ENCODE data around the gene IL9.
"Not testable (repeated sequence)": the region's sequence is repeated elsewhere in the genome, so short reads cannot be mapped to it uniquely, and the experiment has no call there.

The IL9 gene

GRCh38 chr5:135862744-135863143, 32.9 kb downstream of the IL9 start:
- no peak overlapping the region for H3K27ac ChIP-seq
- no peak for TF ChIP-seq CTCF (IDR thresholded peaks at IDR 0.05)
- no peak for TF ChIP-seq ZFX (IDR thresholded peaks at IDR 0.05; ENCODE audit: borderline replicate concordance)

- TF ChIP-seq CTCF (IDR thresholded peaks at IDR 0.05) (no peak), ZFX (IDR thresholded peaks at IDR 0.05; ENCODE audit: borderline replicate concordance) (no peak)
These were observed 33.6 kb downstream of the IL9 start for GRCh38 chr5:135862086-135862485.

GRCh38 chr5:135861641-135862040, 34.0 kb downstream of the IL9 start:
- H3K27ac ChIP-seq = no peak overlapping the region
- TF ChIP-seq CTCF (IDR thresholded peaks at IDR 0.05) = no peak
- no peak for TF ChIP-seq ZFX (IDR thresholded peaks at IDR 0.05; ENCODE audit: borderline replicate concordance)

More at GRCh38 chr5:135862086-135862485, 33.6 kb downstream of the IL9 start:
- H3K27ac ChIP-seq = no peak overlapping the region

GRCh38 chr5:135859641-135860040, 36.0 kb downstream of the IL9 start:
- TF ChIP-seq CTCF (IDR thresholded peaks at IDR 0.05) = no peak
- TF ChIP-seq ZFX (IDR thresholded peaks at IDR 0.05; ENCODE audit: borderline replicate concordance) = no peak
- no peak overlapping the region for H3K27ac ChIP-seq

GRCh38 chr5:135859186-135859585, 36.5 kb downstream of the IL9 start:
- H3K27ac ChIP-seq = not testable (repeated sequence)

GRCh38 chr5:135857630-135858311, 37.9 kb downstream of the IL9 start:
- TF ChIP-seq ZFX (IDR thresholded peaks at IDR 0.05; ENCODE audit: borderline replicate concordance) = no peak
- 0 out of 2 replicates have a peak, but pooled peaks have one; percentile 5 for TF ChIP-seq CTCF (IDR thresholded peaks at IDR 0.05)
- peak overlapping the region; percentile 58 for H3K27ac ChIP-seq

- no peak overlapping the region for H3K27ac ChIP-seq
- no peak for TF ChIP-seq CTCF (IDR thresholded peaks at IDR 0.05)
- no peak for TF ChIP-seq ZFX (IDR thresholded peaks at IDR 0.05; ENCODE audit: borderline replicate concordance)
These were observed 43.5 kb downstream of the IL9 start for GRCh38 chr5:135851915-135852845.
